Measurements from ENCODE around the gene ARHGAP10. TPM values are rescaled to one million over a fixed set of nuclear protein-coding genes. Genes with fewer than 3 reads are reported as not detected.

Gene ARHGAP10
- total RNA-seq, 1 donor from 2014 or later = 15.5 TPM

GRCh38 chr4:147754037-147754445 lies 22.2 kb downstream of the ARHGAP10 start:
- Histone ChIP-seq H3K4me3 (ENCODE audit: low read depth, low read length) (no peak overlapping the region), H3K36me3 (ENCODE audit: control insufficient read depth, insufficient read depth, low read length) (no peaks in the 10 kb centered on the region), H3K27me3 (ENCODE audit: control insufficient read depth, insufficient read depth, low read length) (no peaks in the 10 kb centered on the region)
- no peak for TF ChIP-seq CTCF (IDR thresholded peaks at IDR 0.05; ENCODE audit: insufficient read depth, low read length, poor library complexity, severe bottlenecking)
- DNase-seq (ENCODE audit: low read depth) = no peak

- H3K27me3 ChIP-seq (ENCODE audit: control insufficient read depth, insufficient read depth, low read length) = no peaks in the 10 kb centered on the region
- no peak for DNase-seq (ENCODE audit: low read depth)
- no peaks in the 10 kb centered on the region for H3K36me3 ChIP-seq (ENCODE audit: control insufficient read depth, insufficient read depth, low read length)
- TF ChIP-seq CTCF (IDR thresholded peaks at IDR 0.05; ENCODE audit: insufficient read depth, low read length, poor library complexity, severe bottlenecking) = no peak
- H3K4me3 ChIP-seq (ENCODE audit: low read depth, low read length) = no peak overlapping the region
Measured at GRCh38 chr4:147755561-147756295, 23.8 kb downstream of the ARHGAP10 start.

- Histone ChIP-seq H3K27me3 (ENCODE audit: control insufficient read depth, insufficient read depth, low read length) (no peaks in the 10 kb centered on the region), H3K4me3 (ENCODE audit: low read depth, low read length) (no peak overlapping the region), H3K36me3 (ENCODE audit: control insufficient read depth, insufficient read depth, low read length) (no peaks in the 10 kb centered on the region)
- no peak for DNase-seq (ENCODE audit: low read depth)
- no peak for TF ChIP-seq CTCF (IDR thresholded peaks at IDR 0.05; ENCODE audit: insufficient read depth, low read length, poor library complexity, severe bottlenecking)
Measured at GRCh38 chr4:147756417-147756816, 24.5 kb downstream of the ARHGAP10 start.

GRCh38 chr4:147760176-147760575 lies 28.3 kb downstream of the ARHGAP10 start:
- H3K4me3 ChIP-seq (ENCODE audit: low read depth, low read length) = no peak overlapping the region
- no peaks in the 10 kb centered on the region for H3K36me3 ChIP-seq (ENCODE audit: control insufficient read depth, insufficient read depth, low read length)
- no peaks in the 10 kb centered on the region for H3K27me3 ChIP-seq (ENCODE audit: control insufficient read depth, insufficient read depth, low read length)
- DNase-seq (ENCODE audit: low read depth) = no peak
- no peak for TF ChIP-seq CTCF (IDR thresholded peaks at IDR 0.05; ENCODE audit: insufficient read depth, low read length, poor library complexity, severe bottlenecking)

- no peaks in the 10 kb centered on the region for H3K27me3 ChIP-seq (ENCODE audit: control insufficient read depth, insufficient read depth, low read length)
- DNase-seq (ENCODE audit: low read depth) = no peak
- no peak for TF ChIP-seq CTCF (IDR thresholded peaks at IDR 0.05; ENCODE audit: insufficient read depth, low read length, poor library complexity, severe bottlenecking)
- H3K36me3 ChIP-seq (ENCODE audit: control insufficient read depth, insufficient read depth, low read length) = no peaks in the 10 kb centered on the region
- no peak overlapping the region for H3K4me3 ChIP-seq (ENCODE audit: low read depth, low read length)
Measured at GRCh38 chr4:147760695-147761094, 28.8 kb downstream of the ARHGAP10 start.

All from kidney epithelial cell (primary cell).